ENCODE results near the gene SLC46A3.

SLC46A3 gene

DNA sequence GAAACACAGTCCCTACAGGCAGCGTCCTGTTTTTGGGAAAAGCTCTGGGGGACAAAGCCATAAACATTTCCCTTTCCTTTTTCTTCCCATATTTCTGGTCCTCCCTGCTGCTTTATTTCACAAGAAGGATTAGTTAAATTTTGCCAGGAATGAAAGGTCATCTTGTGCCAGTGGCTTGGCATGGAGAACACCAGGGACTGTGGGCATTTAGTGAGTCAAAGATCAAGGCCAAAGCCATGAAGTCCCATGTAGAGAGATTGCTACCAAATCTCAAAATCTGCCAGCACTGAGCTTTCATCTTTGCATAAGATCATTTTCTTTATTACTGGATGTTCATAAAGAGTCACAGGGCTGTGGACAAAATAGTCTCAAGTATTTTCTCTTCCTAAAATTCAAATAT is 29.1 kb upstream of the SLC46A3 start (continued):
- TF ChIP-seq, protein P1, sequence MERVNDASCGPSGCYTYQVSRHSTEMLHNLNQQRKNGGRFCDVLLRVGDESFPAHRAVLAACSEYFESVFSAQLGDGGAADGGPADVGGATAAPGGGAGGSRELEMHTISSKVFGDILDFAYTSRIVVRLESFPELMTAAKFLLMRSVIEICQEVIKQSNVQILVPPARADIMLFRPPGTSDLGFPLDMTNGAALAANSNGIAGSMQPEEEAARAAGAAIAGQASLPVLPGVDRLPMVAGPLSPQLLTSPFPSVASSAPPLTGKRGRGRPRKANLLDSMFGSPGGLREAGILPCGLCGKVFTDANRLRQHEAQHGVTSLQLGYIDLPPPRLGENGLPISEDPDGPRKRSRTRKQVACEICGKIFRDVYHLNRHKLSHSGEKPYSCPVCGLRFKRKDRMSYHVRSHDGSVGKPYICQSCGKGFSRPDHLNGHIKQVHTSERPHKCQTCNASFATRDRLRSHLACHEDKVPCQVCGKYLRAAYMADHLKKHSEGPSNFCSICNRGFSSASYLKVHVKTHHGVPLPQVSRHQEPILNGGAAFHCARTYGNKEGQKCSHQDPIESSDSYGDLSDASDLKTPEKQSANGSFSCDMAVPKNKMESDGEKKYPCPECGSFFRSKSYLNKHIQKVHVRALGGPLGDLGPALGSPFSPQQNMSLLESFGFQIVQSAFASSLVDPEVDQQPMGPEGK (tag by site-specific recombination; IDR thresholded peaks at IDR 0.05) = no peak

DNA sequence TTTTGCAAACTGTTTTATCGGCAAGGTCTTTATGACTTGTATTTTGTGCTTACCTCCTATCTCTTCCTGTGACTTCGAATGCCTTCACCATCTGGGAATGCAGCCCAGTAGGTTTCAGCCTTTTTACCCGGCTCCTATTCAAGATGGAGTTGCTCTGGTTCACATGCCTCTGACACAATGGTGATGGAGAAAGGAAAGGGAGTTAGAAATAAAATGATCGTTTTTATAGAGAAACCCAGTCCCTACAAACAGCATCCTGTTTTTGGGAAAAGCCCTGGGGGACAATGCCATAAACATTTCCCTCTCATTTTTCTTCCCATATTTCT is 27.5 kb upstream of the SLC46A3 start:
- TF ChIP-seq RBAK (tag by site-specific recombination; IDR thresholded peaks at IDR 0.05) (no peak), ZNF19 (tag by site-specific recombination; IDR thresholded peaks at IDR 0.05; ENCODE audit: low read depth) (no peak), SALL2 (tag by site-specific recombination; IDR thresholded peaks at IDR 0.05; ENCODE audit: borderline replicate concordance) (no peak), ZNF785 (tag by site-specific recombination; IDR thresholded peaks at IDR 0.05) (no peak), GLI4 (tag by site-specific recombination; IDR thresholded peaks at IDR 0.05) (no peak)
- TF ChIP-seq, protein P2, sequence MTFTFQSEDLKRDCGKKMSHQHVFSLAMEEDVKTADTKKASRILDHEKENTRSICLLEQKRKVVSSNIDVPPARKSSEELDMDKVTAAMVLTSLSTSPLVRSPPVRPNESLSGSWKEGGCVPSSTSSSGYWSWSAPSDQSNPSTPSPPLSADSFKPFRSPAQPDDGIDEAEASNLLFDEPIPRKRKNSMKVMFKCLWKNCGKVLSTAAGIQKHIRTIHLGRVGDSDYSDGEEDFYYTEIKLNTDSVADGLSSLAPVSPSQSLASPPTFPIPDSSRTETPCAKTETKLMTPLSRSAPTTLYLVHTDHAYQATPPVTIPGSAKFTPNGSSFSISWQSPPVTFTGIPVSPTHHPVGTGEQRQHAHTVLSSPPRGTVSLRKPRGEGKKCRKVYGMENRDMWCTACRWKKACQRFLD (tag by site-specific recombination; IDR thresholded peaks at IDR 0.05) = no peak
- TF ChIP-seq, protein P3, sequence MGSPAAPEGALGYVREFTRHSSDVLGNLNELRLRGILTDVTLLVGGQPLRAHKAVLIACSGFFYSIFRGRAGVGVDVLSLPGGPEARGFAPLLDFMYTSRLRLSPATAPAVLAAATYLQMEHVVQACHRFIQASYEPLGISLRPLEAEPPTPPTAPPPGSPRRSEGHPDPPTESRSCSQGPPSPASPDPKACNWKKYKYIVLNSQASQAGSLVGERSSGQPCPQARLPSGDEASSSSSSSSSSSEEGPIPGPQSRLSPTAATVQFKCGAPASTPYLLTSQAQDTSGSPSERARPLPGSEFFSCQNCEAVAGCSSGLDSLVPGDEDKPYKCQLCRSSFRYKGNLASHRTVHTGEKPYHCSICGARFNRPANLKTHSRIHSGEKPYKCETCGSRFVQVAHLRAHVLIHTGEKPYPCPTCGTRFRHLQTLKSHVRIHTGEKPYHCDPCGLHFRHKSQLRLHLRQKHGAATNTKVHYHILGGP (tag by site-specific recombination; IDR thresholded peaks at IDR 0.05) = no peak
- CTCF ChIA-PET = no interaction called here
- Histone ChIP-seq H3K4me1 (ENCODE audit: control insufficient read depth, insufficient read depth, low read length) (no peaks in the 10 kb centered on the region), H3K27ac (ENCODE audit: extremely low read depth, low read depth, low read length) (no peak overlapping the region), H3K9me3 (ENCODE audit: control insufficient read depth, insufficient read depth, low read depth, low read length) (no peaks in the 10 kb centered on the region), H3K4me3 (ENCODE audit: low read depth, low read length) (no peak overlapping the region), H3K36me3 (ENCODE audit: control insufficient read depth in 2 of 2, insufficient read depth in 1 of 2, low read length in 2 of 2) (no peaks in the 10 kb centered on the region)
- POLR2A ChIA-PET = no interaction called here

DNA sequence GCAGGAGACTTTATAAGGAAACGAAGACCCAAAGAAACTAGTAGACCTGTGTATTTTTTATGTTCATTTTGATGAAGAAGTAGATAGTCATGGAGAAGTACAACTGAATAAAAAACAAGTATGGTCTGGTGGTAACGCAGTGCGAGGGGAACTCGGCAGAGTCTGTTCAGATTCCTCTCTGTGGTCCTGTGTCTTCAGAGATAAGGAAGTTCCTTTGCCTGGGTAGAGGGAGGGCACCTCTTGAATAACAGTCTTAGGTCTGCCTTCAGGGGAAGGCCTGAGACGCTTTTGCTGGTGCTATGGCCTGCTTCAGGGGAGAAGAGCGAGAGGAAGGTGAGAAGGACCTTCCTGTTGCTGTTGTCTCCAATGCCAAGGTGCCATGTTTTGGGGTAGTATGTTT is 25.9 kb upstream of the SLC46A3 start:
- H3K27ac ChIP-seq (ENCODE audit: extremely low read depth, low read depth, low read length) = no peak overlapping the region
- H3K36me3 ChIP-seq (ENCODE audit: control insufficient read depth in 2 of 2, insufficient read depth in 1 of 2, low read length in 2 of 2) = no peaks in the 10 kb centered on the region
- ChIA-PET POLR2A (no interaction called here), CTCF (no interaction called here)
- H3K4me3 ChIP-seq (ENCODE audit: low read depth, low read length) = no peak overlapping the region
- no peak for TF ChIP-seq ZNF596 (tag by site-specific recombination; IDR thresholded peaks at IDR 0.05)
- TF ChIP-seq, protein P4, sequence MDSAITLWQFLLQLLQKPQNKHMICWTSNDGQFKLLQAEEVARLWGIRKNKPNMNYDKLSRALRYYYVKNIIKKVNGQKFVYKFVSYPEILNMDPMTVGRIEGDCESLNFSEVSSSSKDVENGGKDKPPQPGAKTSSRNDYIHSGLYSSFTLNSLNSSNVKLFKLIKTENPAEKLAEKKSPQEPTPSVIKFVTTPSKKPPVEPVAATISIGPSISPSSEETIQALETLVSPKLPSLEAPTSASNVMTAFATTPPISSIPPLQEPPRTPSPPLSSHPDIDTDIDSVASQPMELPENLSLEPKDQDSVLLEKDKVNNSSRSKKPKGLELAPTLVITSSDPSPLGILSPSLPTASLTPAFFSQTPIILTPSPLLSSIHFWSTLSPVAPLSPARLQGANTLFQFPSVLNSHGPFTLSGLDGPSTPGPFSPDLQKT (IDR thresholded peaks at IDR 0.05; ENCODE audit: borderline replicate concordance, low read depth, low read length) = no peak
- TF ChIP-seq SALL2 (tag by site-specific recombination; IDR thresholded peaks at IDR 0.05; ENCODE audit: borderline replicate concordance) = no peak
- no peak for TF ChIP-seq ZNF701 (tag by site-specific recombination; IDR thresholded peaks at IDR 0.05)
- no peak for TF ChIP-seq ZIC2 (tag by site-specific recombination; IDR thresholded peaks at IDR 0.05)
- TF ChIP-seq SCRT1 (tag by site-specific recombination; IDR thresholded peaks at IDR 0.05; ENCODE audit: borderline replicate concordance) = no peak
- TF ChIP-seq ZNF501 (tag by site-specific recombination; IDR thresholded peaks at IDR 0.05) = no peak
- TF ChIP-seq ZNF391 (tag by site-specific recombination; IDR thresholded peaks at IDR 0.05; ENCODE audit: borderline replicate concordance, low read depth) = no peak
- TF ChIP-seq TRIM28 (IDR thresholded peaks at IDR 0.05; ENCODE audit: borderline replicate concordance, low read length) = no peak
- H3K4me1 ChIP-seq (ENCODE audit: control insufficient read depth, insufficient read depth, low read length) = no peaks in the 10 kb centered on the region
- H3K9me3 ChIP-seq (ENCODE audit: control insufficient read depth, insufficient read depth, low read depth, low read length) = no peaks in the 10 kb centered on the region
